HG03159 (cell line): Measurements from ENCODE around the gene WRAP73.

ENCODE experiments used
- ATAC-seq: cut with Tn5 transposase; IDR thresholded peaks from one replicate; pipeline ENCODE4 v1.9.1; 2021; ENCODE audit warnings: mild to moderate bottlenecking, moderate library complexity; ENCODE audit not compliant: unreplicated experiment

Gene WRAP73

GRCh38 chr1:3649342-3650247, at the start of gene WRAP73:
TSS of gene WRAP73 (minus strand) at chr1:3650103. CDS start at chr1:3649999, 104 bp downstream.
- peak; percentile 85 for ATAC-seq

- no peak for ATAC-seq
Measured at GRCh38 chr1:3699596-3699995, 49.7 kb upstream of the WRAP73 start.

- ATAC-seq = no peak
Measured at GRCh38 chr1:3698660-3699408, 48.9 kb upstream of the WRAP73 start.

- ATAC-seq = no peak
Measured at GRCh38 chr1:3697810-3698209, 47.9 kb upstream of the WRAP73 start.

GRCh38 chr1:3697104-3697503, 47.2 kb upstream of the WRAP73 start:
- no peak for ATAC-seq

GRCh38 chr1:3696689-3697088, 46.8 kb upstream of the WRAP73 start:
- ATAC-seq = no peak

- ATAC-seq = no peak
Measured at GRCh38 chr1:3695326-3696217, 45.7 kb upstream of the WRAP73 start.

- no peak for ATAC-seq
Measured at GRCh38 chr1:3693321-3693720, 43.4 kb upstream of the WRAP73 start.

- no peak for ATAC-seq
Measured at GRCh38 chr1:3692598-3692997, 42.7 kb upstream of the WRAP73 start.

- no peak for ATAC-seq
Measured at GRCh38 chr1:3691421-3692204, 41.7 kb upstream of the WRAP73 start.

- ATAC-seq = no peak
Measured at GRCh38 chr1:3690282-3691065, 40.6 kb upstream of the WRAP73 start.

GRCh38 chr1:3689138-3689750, 39.3 kb upstream of the WRAP73 start:
- no peak for ATAC-seq

GRCh38 chr1:3688356-3689137, 38.6 kb upstream of the WRAP73 start:
- ATAC-seq = no peak

GRCh38 chr1:3687504-3687903, 37.6 kb upstream of the WRAP73 start:
- ATAC-seq = no peak

GRCh38 chr1:3685906-3686305, 36.0 kb upstream of the WRAP73 start:
- no peak for ATAC-seq

GRCh38 chr1:3685222-3685621, 35.3 kb upstream of the WRAP73 start:
- ATAC-seq = no peak

- no peak for ATAC-seq
Measured at GRCh38 chr1:3683992-3684391, 34.1 kb upstream of the WRAP73 start.

- ATAC-seq = no peak
Measured at GRCh38 chr1:3683197-3683596, 33.3 kb upstream of the WRAP73 start.
